BJ (cell line): ENCODE measurements around the gene PCGF3. TPM values are rescaled to one million over a fixed set of nuclear protein-coding genes. Genes with fewer than 3 reads are reported as not detected.

Experiments used
- CTCF ChIA-PET: fragments of 350-600 bp; formaldehyde crosslinking; extraction: SDS; loops from one replicate; lab custom pipeline; 2021; ENCODE audit warnings: antibody characterized with exemption, inconsistent platforms; lab: Yijun Ruan, JAX
- POLR2A ChIA-PET: fragments of 300-600 bp; sonication (Branson Sonifier 250); formaldehyde crosslinking; extraction: SDS; loops from one replicate; lab custom pipeline; 2021; ENCODE audit warnings: antibody characterized with exemption; lab: Charles Lee
- DNase-seq: peaks from one replicate; pipeline ENCODE4 v3.0.0-alpha.2; 2011; ENCODE audit warnings: low read depth
- H3K27me3 ChIP-seq: 2 replicates; pipeline ENCODE4 v1.6.0; 2011; ENCODE audit warnings: low read length; ENCODE audit not compliant: control insufficient read depth, insufficient read depth
- H3K36me3 ChIP-seq: 2 replicates; pipeline ENCODE4 v1.5.1; 2011; ENCODE audit warnings: low read length; ENCODE audit not compliant: control insufficient read depth, insufficient read depth
- H3K4me3 ChIP-seq: 2 replicates; pipeline ENCODE4 v1.5.1; 2011; ENCODE audit warnings: low read depth, mild to moderate bottlenecking, control low read depth, low read length
- CTCF ChIP-seq: IDR thresholded peaks from 2 replicates; pipeline ENCODE4 v1.5.1; 2011; ENCODE audit warnings: low read depth, mild to moderate bottlenecking, control low read depth, inconsistent platforms, low read length, moderate library complexity; ENCODE audit not compliant: insufficient read depth
- polyA plus RNA-seq: library from polyadenylated mRNA; depleted of rRNA; stranded (reverse); fragments of >200 nt; gene quantifications from 2 replicates; pipeline ENCODE4 v1.2.3, GENCODE V29; 2011

Gene PCGF3
- polyA plus RNA-seq, 1 experiment = 37.6 TPM

- ChIA-PET POLR2A (no interaction called here), CTCF (no interaction called here)
Observed at GRCh38 chr4:681736-682451, 23.7 kb upstream of the PCGF3 start.

GRCh38 chr4:682490-683172 is 23.0 kb upstream of the PCGF3 start:
- ChIA-PET POLR2A (no interaction called here), CTCF (interaction anchor here (2.4 kb wide), 1 partner anchor 59 kb away, joined by 9 read pairs; no protein-coding TSS in a partner anchor)
- Histone ChIP-seq H3K27me3 (no peaks in the 10 kb centered on the region), H3K4me3 (no peak overlapping the region), H3K36me3 (no peaks in the 10 kb centered on the region)
- no peak for DNase-seq
- TF ChIP-seq CTCF = no peak

More at GRCh38 chr4:681736-682451, 23.7 kb upstream of the PCGF3 start:
- DNase-seq = no peak
- peak overlapping the region; percentile 13; the same call in 1 of the 2 replicates for H3K4me3 ChIP-seq
- H3K27me3 ChIP-seq = no peaks in the 10 kb centered on the region
- no peak for TF ChIP-seq CTCF
- no peaks in the 10 kb centered on the region for H3K36me3 ChIP-seq

- Histone ChIP-seq H3K4me3 (no peak overlapping the region), H3K27me3 (no peaks in the 10 kb centered on the region), H3K36me3 (no peaks in the 10 kb centered on the region)
- POLR2A ChIA-PET = no interaction called here
- no peak for TF ChIP-seq CTCF
- CTCF ChIA-PET = interaction anchor here (1.3 to 2.8 kb wide), 6 partner anchors 9 to 97 kb away, joined by 3 to 22 read pairs (median 6); partner anchors contain the start of genes ATP5ME and MYL5
- DNase-seq = no peak
Observed at GRCh38 chr4:683247-683897, 22.3 kb upstream of the PCGF3 start.

GRCh38 chr4:683982-684622 is 21.5 kb upstream of the PCGF3 start:
- H3K36me3 ChIP-seq = no peaks in the 10 kb centered on the region
- POLR2A ChIA-PET = no interaction called here
- H3K27me3 ChIP-seq = no peaks in the 10 kb centered on the region
- H3K4me3 ChIP-seq = no peak overlapping the region
- DNase-seq = no peak
- TF ChIP-seq CTCF = peak; percentile 79
- CTCF ChIA-PET = interaction anchor here (0.6 to 2.8 kb wide), 9 partner anchors 8 to 310 kb away, joined by 3 to 22 read pairs (median 4); partner anchors contain the start of genes ATP5ME and MYL5
